ENCODE data around the gene CCDC159. TPM values are rescaled to one million over a fixed set of nuclear protein-coding genes. Genes with fewer than 3 reads are reported as not detected.

Gene CCDC159
- total and polyA plus RNA-seq, 2 experiments from 2014 or later = 3.4 to 6.2 TPM

DNA sequence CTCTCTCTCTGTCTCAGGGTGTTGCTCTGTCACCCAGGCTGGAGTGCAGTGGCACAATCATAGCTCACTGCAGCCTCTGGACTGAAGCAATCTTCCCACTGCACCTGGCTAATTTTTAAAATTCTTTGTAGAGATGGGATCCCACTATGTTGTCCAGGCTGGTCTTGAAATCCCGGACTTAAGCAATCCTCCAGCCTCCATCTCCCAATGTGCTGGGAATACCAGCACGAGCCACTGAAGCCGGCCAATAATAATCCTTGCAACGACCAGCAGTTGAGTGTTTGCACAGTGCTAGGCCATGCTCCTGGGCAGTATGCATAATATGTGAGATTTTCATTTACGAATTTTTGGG lies 38.4 kb downstream of the CCDC159 start:
- H3K9me3 Mint-ChIP-seq = peaks cover 3% of the 10 kb centered on the region; the same call in 1 of the 3 replicates
- H3K36me3 ChIP-seq (ENCODE audit: insufficient read depth) = no peaks in the 10 kb centered on the region
- peaks cover 16% of the 10 kb centered on the region for H3F3A ChIP-seq (replicated peaks; ENCODE audit: low read depth)
- H3K4me2 ChIP-seq = peak overlapping the region; percentile 92
- no peak overlapping the region for H3K27ac Mint-ChIP-seq
- H3K27me3 ChIP-seq (ENCODE audit: insufficient read depth) = no peaks in the 10 kb centered on the region
- peaks cover 17% of the 10 kb centered on the region for H3K4me1 Mint-ChIP-seq
- H3K27ac ChIP-seq (ENCODE audit: low read depth) = no peak overlapping the region
- no peaks in the 10 kb centered on the region for H4K20me1 ChIP-seq (replicated peaks; ENCODE audit: insufficient read depth)
- no peaks in the 10 kb centered on the region for H3K79me2 ChIP-seq (replicated peaks; ENCODE audit: insufficient read depth)
- H3K27me3 Mint-ChIP-seq (ENCODE audit: insufficient read depth, low read depth, poor library complexity) = peaks cover 11% of the 10 kb centered on the region
- peak overlapping the region; percentile 92 for H2AFZ ChIP-seq
- DNase-seq (ENCODE audit: low spot score) = no peak
- TF ChIP-seq ZNF114 (CRISPR knock-in tag; IDR thresholded peaks at IDR 0.05) = no peak
- TF ChIP-seq JUNB (IDR thresholded peaks at IDR 0.05; ENCODE audit: unreplicated experiment) = no peak
- no peak for TF ChIP-seq CREB1 (CRISPR knock-in tag; IDR thresholded peaks at IDR 0.05; ENCODE audit: low read depth)
- TF ChIP-seq REST (IDR thresholded peaks at IDR 0.05; ENCODE audit: unreplicated experiment) = no peak
- no peak for TF ChIP-seq STAT1 (IDR thresholded peaks at IDR 0.05; ENCODE audit: unreplicated experiment)
- TF ChIP-seq EZH2 (IDR thresholded peaks at IDR 0.05; ENCODE audit: low read depth, unreplicated experiment) = no peak
- no peak for TF ChIP-seq POLR2AphosphoS5 (IDR thresholded peaks at IDR 0.05; ENCODE audit: low read depth)
- no peak for TF ChIP-seq NANOG (IDR thresholded peaks at IDR 0.05; ENCODE audit: borderline replicate concordance)
- TF ChIP-seq, protein P1, sequence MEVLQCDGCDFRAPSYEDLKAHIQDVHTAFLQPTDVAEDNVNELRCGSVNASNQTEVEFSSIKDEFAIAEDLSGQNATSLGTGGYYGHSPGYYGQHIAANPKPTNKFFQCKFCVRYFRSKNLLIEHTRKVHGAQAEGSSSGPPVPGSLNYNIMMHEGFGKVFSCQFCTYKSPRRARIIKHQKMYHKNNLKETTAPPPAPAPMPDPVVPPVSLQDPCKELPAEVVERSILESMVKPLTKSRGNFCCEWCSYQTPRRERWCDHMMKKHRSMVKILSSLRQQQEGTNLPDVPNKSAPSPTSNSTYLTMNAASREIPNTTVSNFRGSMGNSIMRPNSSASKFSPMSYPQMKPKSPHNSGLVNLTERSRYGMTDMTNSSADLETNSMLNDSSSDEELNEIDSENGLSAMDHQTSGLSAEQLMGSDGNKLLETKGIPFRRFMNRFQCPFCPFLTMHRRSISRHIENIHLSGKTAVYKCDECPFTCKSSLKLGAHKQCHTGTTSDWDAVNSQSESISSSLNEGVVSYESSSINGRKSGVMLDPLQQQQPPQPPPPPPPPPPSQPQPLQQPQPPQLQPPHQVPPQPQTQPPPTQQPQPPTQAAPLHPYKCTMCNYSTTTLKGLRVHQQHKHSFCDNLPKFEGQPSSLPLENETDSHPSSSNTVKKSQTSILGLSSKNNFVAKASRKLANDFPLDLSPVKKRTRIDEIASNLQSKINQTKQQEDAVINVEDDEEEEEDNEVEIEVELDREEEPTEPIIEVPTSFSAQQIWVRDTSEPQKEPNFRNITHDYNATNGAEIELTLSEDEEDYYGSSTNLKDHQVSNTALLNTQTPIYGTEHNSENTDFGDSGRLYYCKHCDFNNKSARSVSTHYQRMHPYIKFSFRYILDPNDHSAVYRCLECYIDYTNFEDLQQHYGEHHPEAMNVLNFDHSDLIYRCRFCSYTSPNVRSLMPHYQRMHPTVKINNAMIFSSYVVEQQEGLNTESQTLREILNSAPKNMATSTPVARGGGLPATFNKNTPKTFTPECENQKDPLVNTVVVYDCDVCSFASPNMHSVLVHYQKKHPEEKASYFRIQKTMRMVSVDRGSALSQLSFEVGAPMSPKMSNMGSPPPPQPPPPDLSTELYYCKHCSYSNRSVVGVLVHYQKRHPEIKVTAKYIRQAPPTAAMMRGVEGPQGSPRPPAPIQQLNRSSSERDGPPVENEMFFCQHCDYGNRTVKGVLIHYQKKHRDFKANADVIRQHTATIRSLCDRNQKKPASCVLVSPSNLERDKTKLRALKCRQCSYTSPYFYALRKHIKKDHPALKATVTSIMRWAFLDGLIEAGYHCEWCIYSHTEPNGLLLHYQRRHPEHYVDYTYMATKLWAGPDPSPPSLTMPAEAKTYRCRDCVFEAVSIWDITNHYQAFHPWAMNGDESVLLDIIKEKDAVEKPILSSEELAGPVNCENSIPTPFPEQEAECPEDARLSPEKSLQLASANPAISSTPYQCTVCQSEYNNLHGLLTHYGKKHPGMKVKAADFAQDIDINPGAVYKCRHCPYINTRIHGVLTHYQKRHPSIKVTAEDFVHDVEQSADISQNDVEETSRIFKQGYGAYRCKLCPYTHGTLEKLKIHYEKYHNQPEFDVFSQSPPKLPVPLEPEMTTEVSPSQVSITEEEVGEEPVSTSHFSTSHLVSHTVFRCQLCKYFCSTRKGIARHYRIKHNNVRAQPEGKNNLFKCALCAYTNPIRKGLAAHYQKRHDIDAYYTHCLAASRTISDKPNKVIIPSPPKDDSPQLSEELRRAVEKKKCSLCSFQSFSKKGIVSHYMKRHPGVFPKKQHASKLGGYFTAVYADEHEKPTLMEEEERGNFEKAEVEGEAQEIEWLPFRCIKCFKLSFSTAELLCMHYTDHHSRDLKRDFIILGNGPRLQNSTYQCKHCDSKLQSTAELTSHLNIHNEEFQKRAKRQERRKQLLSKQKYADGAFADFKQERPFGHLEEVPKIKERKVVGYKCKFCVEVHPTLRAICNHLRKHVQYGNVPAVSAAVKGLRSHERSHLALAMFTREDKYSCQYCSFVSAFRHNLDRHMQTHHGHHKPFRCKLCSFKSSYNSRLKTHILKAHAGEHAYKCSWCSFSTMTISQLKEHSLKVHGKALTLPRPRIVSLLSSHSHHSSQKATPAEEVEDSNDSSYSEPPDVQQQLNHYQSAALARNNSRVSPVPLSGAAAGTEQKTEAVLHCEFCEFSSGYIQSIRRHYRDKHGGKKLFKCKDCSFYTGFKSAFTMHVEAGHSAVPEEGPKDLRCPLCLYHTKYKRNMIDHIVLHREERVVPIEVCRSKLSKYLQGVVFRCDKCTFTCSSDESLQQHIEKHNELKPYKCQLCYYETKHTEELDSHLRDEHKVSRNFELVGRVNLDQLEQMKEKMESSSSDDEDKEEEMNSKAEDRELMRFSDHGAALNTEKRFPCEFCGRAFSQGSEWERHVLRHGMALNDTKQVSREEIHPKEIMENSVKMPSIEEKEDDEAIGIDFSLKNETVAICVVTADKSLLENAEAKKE (CRISPR knock-in tag; IDR thresholded peaks at IDR 0.05) = no peak
- TF ChIP-seq EZH2phosphoT487 (IDR thresholded peaks at IDR 0.05; ENCODE audit: unreplicated experiment) = no peak
- TF ChIP-seq, protein P2, sequence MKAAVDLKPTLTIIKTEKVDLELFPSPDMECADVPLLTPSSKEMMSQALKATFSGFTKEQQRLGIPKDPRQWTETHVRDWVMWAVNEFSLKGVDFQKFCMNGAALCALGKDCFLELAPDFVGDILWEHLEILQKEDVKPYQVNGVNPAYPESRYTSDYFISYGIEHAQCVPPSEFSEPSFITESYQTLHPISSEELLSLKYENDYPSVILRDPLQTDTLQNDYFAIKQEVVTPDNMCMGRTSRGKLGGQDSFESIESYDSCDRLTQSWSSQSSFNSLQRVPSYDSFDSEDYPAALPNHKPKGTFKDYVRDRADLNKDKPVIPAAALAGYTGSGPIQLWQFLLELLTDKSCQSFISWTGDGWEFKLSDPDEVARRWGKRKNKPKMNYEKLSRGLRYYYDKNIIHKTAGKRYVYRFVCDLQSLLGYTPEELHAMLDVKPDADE (IDR thresholded peaks at IDR 0.05) = no peak
- TF ChIP-seq, protein P3, sequence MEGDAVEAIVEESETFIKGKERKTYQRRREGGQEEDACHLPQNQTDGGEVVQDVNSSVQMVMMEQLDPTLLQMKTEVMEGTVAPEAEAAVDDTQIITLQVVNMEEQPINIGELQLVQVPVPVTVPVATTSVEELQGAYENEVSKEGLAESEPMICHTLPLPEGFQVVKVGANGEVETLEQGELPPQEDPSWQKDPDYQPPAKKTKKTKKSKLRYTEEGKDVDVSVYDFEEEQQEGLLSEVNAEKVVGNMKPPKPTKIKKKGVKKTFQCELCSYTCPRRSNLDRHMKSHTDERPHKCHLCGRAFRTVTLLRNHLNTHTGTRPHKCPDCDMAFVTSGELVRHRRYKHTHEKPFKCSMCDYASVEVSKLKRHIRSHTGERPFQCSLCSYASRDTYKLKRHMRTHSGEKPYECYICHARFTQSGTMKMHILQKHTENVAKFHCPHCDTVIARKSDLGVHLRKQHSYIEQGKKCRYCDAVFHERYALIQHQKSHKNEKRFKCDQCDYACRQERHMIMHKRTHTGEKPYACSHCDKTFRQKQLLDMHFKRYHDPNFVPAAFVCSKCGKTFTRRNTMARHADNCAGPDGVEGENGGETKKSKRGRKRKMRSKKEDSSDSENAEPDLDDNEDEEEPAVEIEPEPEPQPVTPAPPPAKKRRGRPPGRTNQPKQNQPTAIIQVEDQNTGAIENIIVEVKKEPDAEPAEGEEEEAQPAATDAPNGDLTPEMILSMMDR (conservative IDR thresholded peaks at IDR 0.05; ENCODE audit: low read depth in 2 of 2) = no peak
- TF ChIP-seq ZNF331 (CRISPR knock-in tag; IDR thresholded peaks at IDR 0.05; ENCODE audit: low read depth) = no peak
- H3K4me3 Mint-ChIP-seq = peak overlapping the region; percentile 94
- H3K4me3 ChIP-seq = peak overlapping the region; percentile 58
- H3K36me3 Mint-ChIP-seq (ENCODE audit: low read depth) = no peaks in the 10 kb centered on the region
- no peak for ATAC-seq
- 0 out of 2 replicates have a peak, but pooled peaks cover 3% of the 10 kb centered on the region for H3K4me1 ChIP-seq (ENCODE audit: insufficient read depth)
- no peaks in the 10 kb centered on the region for H3K9me2 ChIP-seq (ENCODE audit: insufficient read depth)
